ENCODE data around the gene MYCBPAP.

The MYCBPAP gene

DNA sequence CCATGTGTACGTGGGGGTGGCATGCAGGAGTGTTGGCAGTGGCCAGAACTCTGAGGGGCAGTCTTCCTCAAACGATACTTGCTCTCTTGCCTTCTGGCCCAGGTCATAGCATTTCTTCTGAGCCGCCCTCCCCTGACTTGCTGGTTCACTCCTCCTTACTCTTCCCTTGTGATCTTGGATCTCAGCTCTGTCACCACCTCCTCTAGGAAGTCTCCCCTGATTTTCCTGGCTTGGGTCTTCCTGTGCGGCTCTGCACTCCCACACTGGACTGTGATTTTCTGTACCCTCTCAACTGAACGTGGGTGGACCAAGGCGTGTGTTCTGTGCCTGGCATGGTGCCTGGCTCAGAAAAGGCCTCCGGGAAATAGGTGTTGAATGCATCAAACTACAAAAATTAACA is 27.2 kb downstream of the MYCBPAP start:
- DNase-seq (ENCODE audit: low read depth in 2 of 3, low spot score in 1 of 3): no peak

DNA sequence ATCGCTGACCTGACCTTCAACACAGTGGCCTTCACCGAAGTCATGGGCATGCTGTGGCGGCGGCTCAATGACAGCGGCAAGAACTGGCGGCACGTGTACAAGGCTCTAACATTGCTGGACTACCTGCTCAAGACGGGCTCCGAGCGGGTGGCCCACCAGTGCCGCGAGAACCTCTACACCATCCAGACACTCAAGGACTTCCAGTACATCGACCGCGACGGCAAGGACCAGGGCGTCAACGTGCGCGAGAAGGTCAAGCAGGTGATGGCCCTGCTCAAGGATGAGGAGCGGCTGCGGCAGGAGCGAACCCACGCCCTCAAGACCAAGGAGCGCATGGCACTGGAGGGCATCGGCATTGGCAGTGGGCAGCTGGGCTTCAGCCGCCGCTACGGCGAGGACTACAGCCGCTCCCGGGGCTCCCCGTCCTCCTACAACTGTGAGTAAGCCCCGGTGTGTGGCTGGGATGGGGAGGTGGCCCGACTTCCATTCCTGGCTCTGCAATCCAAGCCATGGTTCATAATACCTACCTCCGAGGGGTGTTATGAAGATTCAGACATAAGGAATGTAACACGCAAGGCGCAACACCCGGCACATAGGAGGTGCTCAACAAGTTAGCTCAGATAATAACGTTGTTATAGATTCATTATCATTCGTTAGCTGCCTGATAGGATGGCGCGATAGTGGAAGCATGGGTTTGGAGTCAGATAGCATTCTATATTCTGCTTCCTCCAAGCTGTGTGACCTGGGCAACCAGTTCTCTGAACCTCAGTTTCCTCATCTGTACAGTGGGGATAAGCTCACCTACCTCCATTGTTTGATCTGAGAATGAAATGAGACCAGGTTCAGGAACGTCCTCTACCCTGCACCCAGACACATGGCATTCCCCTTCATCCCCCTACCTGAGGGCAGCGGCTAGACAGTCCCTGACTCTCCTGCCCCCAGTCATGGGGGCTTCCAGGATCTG is 28.7 kb downstream of the MYCBPAP start:
- DNase-seq (ENCODE audit: low read depth in 2 of 3, low spot score in 1 of 3): no peak

DNA sequence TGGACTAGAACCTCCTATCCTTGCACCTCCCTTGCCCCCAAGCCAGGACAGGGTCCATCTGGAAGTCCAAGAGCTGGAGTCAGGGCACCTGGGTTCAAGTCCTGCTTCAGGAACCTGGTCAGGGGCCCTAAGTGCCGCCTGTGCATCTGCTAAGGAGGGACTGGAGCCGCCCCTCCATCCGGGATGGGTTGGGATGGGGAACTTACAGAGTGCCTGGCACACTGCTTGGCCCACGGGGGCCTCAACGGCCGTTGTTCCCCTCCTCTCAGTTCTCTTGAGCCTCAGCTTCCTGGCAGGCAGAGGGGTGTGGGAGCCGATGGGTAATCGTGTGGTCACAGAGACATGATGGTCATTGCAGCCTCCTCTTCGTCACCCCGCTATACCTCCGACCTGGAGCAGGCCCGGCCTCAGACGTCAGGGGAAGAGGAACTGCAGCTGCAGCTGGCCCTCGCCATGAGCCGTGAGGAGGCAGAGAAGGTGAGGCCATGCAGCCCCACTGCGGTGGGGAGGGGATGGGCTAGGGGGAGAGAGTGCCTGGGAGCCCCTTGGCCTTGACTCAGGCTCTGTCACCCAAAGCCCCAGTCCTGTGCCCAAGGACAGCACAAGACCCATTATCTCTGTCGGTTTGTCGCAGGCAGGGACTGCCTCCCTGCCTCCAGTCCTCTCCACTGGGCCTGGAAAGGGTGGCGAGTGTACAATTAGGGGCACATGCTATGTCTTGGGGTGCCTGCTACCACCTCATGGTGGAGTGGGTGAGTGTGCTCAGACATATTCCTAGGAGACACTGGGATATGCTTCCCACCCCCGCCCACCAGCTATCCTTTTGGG is 29.7 kb downstream of the MYCBPAP start:
- DNase-seq (ENCODE audit: low read depth in 2 of 3, low spot score in 1 of 3): no peak

DNA sequence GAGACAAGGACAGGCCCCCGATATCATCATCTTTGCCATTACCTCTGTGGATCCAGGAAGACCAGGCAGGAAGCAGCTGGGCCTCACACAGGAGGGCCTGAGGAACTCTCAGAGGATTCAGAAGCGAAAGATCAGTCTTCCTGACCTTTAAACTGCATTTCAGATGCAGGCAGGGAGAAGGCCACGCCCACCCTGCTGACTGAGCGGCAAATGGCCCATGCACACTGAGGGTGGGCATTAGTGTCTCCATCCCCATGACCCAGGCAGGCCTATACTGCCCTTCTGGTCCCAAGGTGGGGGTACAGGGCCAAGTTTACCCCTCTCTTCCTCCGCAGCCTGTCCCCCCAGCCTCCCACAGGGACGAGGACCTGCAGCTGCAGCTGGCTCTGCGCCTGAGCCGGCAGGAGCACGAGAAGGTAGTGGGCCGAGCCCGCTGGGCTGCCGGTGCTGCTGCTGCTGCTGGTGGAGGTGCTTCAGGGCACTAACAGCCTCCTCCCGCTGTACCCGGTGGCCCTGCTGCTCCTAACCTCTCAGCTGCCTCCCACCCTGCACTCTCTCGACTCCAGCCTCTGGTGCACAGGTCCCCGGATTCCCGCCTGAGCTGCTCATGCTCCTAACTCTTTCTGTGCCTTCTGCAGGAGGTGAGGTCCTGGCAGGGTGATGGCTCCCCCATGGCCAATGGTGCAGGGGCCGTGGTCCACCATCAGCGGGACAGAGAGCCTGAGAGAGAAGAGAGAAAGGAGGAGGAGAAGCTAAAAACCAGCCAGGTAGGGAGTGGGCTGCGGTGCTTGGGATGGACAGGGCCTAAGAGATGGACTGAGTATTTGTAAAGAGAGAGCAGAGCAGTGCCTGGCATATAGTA is 30.5 kb downstream of the MYCBPAP start:
- DNase-seq (ENCODE audit: low read depth in 2 of 3, low spot score in 1 of 3): no peak

DNA sequence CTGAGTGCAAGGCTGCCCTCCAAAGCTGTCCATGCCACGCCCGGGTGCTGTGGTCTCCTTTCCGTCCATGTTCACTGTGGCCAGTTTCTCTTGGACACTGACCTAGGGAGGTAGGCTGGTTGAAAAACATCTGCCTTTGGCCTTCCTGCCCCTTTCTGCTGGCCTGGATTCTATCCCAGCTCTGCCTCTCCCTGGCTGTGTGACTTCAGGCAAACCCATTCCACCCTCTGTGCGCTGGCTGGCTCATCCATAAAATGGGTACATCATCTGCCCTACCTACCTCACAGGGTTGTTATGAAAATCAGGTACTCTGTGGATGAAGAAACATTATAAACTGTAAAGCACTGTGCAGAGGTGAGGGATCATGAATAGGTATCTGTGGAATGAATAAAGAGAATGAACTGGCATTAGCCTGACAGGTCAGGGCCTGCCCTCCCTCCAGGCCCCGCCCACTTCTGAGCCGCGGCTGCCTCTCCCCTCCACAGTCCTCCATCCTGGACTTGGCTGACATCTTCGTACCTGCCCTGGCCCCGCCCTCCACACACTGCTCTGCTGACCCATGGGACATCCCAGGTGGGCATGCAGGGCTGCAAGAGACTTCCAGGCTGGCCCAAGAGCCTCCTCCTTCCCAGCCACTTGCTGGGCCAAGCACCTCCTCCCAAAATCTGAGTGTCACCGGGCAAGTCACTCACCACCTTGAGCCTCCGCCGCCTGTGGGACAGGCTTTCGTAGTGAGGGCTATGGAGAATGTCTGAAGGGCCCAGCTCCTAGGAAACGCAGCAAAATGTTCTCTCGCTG is 31.7 kb downstream of the MYCBPAP start:
- DNase-seq (ENCODE audit: low read depth in 2 of 3, low spot score in 1 of 3): no peak

DNA sequence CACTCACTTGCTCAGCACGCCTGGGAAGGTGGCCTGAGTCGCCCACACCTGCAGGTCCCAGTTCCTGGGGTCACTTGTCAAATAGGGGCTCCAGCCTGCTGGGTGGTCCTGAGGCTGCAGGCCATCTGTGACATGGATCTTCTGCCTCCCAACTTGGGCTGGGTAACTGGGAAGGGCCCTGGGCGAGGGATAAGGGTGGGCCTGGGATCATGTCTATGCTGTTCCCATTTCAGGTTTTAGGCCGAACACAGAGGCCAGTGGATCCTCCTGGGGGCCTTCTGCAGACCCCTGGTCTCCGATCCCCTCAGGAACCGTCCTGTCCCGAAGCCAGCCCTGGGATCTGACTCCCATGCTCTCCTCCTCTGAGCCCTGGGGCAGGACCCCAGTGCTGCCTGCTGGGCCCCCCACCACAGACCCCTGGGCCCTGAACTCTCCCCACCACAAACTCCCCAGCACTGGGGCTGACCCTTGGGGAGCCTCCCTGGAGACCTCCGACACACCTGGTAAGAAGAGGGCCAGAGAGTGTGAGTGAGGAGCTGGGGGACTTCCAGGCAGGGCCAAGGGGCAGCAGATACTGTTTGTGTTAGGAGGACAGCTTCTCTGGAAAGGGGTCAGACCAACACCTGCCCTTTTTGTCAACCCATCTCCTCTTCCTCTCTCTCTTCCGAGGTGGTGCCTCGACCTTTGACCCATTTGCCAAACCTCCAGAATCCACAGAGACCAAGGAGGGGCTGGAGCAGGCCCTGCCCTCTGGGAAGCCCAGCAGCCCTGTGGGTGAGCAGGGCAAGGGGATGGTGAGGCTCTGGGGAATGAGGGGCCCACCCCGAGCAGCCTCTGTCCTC is 32.5 kb downstream of the MYCBPAP start:
- DNase-seq (ENCODE audit: low read depth in 2 of 3, low spot score in 1 of 3): no peak

DNA sequence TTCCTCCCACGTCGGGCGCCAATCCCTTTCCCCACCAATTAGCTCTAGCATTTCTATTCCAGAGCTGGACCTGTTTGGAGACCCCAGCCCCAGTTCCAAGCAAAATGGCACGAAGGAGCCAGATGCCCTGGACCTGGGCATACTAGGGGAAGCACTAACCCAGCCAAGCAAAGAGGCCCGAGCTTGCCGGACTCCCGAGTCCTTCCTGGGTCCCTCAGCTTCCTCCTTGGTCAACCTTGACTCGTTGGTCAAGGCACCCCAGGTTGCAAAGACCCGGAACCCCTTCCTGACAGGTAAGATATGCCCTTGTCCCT is 33.1 kb downstream of the MYCBPAP start:
- no peak for DNase-seq (ENCODE audit: low read depth in 2 of 3, low spot score in 1 of 3)

DNA sequence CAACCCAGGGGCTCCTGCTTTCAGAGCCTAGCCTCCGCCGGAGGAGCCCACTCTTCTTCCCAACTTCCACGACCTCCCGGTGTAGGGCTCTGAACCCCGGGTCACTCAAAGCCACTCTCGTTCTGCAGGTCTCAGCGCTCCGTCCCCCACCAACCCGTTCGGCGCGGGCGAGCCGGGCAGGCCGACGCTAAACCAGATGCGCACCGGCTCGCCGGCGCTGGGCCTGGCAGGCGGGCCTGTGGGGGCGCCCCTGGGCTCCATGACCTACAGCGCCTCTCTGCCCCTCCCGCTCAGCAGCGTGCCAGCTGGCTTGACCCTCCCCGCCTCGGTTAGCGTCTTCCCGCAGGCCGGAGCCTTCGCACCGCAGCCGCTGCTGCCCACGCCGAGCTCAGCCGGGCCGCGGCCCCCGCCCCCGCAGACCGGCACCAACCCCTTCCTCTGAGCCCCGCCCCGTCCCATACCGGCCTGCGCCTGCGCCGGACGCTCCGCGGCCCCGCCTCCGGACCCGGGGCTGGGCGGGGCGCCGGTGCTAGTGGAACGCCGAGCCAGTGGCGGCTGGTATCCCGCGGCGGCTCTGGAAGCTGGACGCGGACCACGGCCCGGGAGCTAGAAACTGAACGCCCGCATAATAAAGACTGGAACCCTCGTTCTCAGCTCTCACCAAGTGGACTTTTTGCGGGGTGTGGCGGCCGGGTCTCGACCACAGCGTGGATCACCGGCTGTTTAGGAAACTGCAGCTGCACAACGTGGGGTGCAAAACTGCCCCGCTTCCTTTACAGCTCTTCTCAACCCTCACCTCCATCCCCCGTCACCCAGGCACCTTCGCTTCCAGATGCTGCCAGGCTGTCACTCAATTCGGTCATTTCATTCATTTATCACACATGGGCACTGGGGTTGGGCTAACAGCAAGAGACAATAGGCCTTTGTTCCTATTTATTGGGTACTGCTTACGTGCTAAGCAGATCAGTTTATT is 33.8 kb downstream of the MYCBPAP start:
- DNase-seq (ENCODE audit: low read depth in 2 of 3, low spot score in 1 of 3): peak; percentile 57 to 83 (median 72)

DNA sequence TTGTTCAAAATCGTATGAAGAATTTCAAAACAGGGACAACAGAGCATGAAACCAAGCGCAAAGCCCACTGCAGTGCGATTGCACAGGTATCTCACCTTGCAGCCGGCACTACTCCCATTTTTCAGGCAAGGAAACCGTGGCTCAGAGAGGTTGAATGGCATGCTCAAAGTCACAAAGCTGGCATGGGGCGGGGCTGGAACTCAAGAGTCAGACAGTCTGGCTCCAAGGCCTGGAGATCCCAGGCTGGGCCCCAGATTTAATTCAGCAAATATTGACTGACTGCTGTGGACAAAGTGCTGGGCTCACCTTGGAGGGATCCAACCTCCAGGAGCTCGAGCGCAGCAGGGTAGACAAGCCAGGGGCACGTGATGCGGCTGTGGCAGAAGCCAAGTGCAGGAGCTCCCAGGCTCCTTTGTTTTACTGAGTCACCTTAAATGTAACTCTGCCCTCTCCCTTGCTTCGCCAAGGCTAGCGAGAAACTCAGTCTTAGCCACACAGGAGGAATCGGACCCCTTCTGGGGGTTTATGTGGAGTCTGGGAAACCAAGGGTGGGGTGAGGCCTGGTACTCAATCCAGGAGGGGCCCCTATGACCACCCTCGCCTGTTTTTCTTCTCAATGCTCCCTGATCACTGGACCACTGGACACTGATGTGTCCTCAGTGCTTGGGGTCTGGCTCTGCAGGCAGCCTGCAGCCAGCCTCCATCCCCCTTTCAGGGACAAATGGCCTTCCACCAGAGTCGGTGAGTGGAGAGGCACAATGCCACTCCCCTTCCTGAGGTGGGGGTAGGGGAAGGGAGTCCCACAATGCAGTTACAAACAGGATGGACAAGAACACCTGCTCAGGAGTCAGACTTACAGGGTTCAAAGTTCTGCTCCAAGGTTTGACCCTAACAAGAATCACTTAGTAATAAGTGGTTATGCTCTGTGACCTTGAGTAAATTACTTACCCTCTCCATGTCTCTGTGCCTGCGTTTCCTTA is 34.8 kb downstream of the MYCBPAP start:
- no peak for DNase-seq (ENCODE audit: low read depth in 2 of 3, low spot score in 1 of 3)

DNA sequence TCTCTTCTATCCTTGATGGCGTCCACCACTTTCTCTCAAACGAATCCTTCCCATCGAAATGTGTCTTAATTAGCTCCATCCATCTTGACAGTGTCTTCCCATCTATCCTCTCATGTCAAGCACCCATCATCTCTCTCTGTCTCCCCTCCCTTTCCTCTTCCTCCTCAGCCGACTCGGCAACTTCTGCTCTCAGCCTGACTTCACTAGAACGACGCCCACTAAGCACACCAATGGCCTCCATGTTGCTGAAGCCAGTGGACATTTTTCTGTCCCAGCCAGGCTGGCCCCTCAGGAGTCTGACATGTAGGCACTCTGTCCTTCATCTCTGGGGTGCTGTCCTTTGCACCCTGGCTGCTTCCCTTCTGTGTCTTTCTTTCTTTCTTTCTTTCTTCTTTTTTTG is 36.3 kb downstream of the MYCBPAP start:
- no peak for DNase-seq (ENCODE audit: low read depth in 2 of 3, low spot score in 1 of 3)

DNA sequence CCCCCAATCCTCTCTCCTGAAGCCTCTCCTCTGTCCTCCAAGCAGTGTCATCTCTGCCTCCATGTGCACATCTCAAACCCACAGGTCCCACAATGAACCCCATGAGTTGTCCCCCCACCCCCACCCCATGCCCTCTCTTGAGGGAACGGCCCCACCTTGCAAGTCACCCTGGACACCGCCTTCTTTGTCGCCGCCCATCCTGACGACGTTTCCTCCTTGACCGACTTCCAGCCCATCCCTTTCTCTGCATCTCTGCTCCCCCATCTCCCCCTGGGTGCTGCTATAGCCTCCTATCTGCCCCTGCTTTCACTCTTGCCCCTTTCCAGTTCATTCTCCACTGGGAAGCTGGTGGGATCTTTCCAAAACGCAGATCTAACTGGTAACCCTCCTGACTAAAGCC is 37.1 kb downstream of the MYCBPAP start:
- no peak for DNase-seq (ENCODE audit: low read depth in 2 of 3, low spot score in 1 of 3)

DNA sequence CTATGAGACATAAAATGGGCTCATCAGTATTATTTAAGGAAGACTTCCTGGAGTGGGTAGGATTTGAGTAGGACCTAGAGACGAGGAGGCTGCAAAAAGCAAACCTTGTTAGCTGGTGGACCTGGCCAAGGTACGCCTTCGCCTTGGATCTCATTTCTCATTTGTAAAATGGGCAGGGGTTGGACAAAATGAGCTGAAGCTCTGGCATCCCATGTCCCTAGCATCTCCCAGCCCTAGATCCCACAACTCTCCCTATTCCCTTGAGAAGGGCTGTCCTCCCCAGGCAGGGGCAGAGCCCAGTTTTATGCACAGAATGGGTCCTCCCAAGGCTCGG is 38.4 kb downstream of the MYCBPAP start:
- no peak for DNase-seq (ENCODE audit: low read depth in 2 of 3, low spot score in 1 of 3)

DNA sequence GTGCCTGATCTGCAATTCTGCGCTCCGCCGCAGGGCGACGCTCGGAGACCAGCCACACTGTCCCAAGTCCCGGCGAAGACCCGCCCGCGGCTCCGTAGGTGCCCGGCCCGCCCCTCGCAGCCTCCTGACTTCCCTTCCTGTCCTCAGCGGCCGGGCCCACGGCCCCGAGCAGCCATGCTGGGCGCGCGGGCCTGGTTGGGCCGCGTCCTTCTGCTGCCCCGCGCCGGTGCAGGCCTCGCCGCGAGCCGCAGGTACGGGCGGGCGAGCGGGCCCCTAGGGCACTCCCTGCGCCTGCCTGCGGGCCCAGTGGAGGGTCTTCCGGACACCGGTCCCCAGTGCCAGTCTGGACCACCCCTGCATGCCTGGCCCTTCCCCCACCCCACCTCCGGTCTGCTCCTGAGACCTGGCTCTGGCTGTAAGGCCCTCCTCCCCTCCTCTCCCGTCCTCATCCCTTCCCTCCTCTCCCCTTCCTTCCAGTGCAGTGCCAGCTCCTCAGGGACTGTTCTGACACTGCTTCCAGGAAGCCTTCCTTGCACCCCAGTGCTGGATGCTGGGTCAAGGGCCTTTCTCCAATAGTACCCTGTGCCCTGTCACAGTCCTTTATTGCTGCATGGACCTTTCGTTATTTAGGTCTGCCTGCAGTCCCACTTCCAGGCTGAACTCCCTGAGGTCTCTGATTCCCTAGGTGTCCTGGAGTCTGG is 38.9 kb downstream of the MYCBPAP start, which contains the start of gene SPATA20:
TSS of gene SPATA20 (plus strand) at position 140 of the 701 bp plus-strand sequence. CDS start at position 175, 35 bp downstream.
- DNase-seq (ENCODE audit: low read depth in 2 of 3, low spot score in 1 of 3): peak; percentile 77 to 82 (median 78)

DNA sequence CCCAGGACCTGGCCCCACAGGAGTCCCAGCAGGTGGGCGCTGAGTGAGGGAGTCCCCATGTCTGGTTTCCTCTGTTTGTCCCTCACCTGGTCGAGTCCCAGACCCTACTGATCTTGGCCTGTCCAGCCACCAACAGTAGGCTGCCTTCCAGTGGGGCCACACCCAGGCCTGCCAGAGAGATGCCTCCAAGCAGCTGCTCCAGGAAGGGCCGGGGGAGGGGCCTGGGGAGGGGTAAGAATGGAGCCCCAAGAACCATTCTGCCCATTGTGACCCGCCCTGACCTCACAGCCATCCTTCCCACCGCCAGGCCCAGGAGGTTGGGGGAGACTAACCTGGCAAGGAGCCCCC is 39.5 kb downstream of the MYCBPAP start:
- no peak for DNase-seq (ENCODE audit: low read depth in 2 of 3, low spot score in 1 of 3)

DNA sequence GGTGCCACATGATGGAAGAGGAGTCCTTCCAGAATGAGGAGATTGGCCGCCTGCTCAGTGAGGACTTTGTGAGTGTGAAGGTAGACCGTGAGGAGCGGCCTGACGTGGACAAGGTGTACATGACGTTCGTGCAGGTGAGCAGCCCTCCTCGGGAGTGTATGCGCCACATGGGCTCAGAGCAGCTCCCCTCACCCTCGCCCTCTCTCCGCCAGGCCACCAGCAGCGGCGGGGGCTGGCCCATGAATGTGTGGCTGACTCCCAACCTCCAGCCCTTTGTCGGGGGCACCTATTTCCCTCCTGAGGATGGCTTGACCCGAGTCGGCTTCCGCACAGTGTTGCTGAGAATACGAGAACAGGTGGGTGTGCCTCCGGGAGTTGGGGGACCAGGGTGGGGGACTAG is 40.6 kb downstream of the MYCBPAP start:
- no peak for DNase-seq (ENCODE audit: low read depth in 2 of 3, low spot score in 1 of 3)

DNA sequence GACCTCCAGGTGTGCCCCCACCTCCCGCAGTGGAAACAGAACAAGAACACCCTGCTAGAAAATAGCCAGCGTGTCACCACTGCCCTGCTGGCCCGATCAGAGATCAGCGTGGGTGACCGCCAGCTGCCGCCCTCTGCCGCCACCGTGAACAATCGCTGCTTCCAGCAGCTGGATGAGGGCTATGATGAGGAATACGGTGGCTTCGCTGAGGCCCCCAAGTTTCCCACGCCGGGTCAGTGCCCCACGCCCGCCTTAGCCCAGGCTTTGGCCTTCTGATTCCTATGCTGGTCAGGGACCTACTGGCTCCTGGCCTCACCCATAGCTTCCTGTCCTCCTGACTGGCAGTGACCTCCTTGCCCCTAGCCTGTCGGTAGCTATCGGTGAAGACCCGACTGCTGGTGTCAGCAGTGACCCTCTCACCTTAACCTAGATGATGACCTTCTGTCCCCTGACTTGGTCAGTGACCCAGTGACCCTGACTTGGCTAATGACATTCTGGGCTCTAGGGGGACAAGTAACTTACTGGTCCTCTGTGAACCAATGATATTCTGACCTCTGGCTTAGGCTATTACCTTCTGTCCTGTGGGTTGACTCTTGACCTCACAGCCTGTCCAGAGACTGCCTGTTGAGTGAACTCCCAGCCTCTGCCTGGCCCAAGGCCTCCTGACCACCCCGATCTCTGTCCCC is 41.2 kb downstream of the MYCBPAP start:
- no peak for DNase-seq (ENCODE audit: low read depth in 2 of 3, low spot score in 1 of 3)
